Hematopoietic multipotent progenitor cell treated with erythropoietin and hydrocortisone succinate and interleukin-3 and kit ligand, for 6 days (in vitro differentiated cells): Measurements from ENCODE around the gene NT5M.

Experiments used
- DNase-seq: peaks from one replicate; pipeline ENCODE4 v3.0.0-alpha.2; 2015

The NT5M gene

DNA sequence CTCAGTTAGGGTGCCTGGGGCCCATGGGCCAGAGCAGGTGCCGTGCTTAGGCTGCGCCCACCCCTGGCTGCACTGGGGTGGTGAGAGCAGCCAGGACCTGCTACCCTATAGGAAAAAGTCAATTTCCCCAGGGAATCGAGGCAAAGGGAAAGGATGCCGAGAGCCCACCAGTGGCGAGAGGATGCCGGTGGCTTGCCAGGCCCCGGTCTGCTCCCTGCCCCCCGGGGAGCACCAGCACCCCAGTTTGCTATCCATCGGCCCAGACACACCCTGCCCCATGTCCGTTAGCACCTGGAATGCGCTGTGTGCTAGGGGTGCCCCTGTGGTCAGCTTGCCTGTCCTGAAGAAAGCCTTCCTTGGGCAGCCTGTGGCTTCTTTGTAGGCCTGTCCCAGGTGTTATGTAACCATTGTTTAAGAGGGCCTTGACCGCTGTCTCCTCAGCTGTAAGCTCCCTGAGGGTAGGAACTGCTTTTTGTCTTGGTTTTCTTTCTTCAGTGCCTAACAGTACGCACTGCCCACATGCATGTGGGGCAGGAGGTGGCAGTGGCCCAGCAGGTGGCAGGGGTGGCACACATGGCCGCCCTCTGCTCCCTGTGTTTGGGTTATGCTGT lies 40.8 kb downstream of the NT5M start:
- DNase-seq = no peak

DNA sequence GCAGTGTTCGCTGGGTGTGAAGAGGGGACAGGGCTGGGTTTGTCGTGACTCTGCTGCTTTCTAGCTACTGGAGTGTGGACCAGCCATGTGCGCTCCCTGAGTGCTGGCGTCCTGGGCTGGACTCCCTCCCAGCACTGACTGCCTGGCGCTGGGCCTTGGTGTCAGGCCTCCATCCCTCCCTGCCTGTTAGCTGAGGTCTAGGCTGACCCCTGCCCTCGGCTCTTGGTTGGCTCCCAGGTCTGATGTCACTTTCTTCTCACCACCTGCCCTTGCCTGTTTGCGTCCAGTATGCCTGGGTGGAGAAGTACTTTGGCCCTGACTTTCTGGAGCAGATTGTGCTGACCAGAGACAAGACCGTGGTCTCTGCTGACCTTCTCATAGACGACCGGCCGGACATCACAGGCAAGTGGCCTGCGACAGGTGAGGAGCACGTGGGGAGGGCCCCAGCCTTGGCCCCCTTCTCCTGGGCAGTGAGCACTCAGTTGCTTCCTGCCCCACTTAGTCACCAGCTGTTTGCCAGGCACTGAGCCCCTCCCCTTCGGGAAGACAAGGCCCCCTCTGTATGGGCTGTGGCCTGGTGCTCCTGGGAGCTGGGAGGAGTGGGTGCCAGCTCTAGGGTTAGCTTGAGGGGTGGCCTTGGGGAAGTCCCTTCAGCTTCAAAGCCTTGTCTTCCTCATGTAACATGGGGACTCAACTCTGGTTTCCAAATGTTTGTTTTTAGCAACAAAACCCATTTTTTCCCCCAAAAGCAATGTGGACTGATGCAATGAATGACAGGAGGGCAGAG lies 41.5 kb downstream of the NT5M start:
- DNase-seq = no peak

DNA sequence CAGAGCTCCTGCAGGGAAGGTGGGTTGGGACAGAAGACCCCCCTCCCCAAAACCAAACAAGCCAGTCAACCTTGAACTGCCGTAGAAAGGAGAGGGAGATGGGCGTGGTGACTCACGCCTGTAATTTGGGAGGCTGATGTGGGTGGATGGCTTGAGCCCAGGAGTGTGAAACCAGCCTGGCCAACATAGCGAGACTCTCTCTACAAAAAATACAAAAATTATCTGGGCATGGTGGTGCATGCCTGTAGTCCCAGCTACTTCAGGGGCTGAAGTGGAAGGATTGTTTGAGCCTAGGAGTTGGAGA lies 42.1 kb downstream of the NT5M start:
- DNase-seq = no peak

GRCh38 chr17:17345686-17346427 lies 42.7 kb downstream of the NT5M start:
- no peak for DNase-seq

DNA sequence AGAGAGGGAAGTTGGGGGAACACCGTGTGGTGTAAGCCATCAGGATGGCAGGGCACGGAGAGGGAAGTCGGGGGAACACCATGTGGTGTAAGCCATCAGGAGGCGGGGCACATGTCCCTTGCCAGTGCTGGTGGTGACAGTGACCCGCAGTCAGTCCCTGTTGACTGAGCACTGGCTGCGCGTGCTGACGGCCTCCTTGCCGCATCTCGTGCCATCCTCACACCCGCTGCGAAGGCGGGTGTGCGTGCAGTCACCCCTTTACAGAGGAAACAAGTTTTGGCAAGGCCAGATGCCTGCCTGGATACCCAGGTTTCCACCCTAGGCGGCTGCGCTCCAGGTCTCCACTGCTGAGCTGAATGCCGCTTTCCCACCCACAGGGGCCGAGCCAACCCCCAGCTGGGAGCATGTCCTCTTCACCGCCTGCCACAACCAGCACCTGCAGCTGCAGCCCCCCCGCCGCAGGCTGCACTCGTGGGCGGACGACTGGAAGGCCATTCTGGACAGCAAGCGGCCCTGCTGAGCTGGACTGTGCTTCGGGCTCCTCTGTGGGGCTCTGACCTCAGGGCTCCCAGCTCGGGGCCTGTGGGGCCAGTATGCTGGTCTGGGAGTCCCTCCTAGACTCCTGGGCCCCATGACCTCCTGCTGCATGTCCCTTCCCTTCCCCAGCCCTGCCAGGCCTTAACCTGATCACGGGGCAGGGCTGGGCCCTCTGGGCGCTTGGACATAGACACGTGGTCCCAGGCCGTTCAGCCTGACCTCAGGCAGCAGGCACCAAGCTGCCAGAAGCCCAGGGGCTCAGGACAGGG lies 43.5 kb downstream of the NT5M start:
- DNase-seq = no peak

- DNase-seq = no peak
These were observed 44.2 kb downstream of the NT5M start for GRCh38 chr17:17347234-17347955.

GRCh38 chr17:17347956-17348871 lies 45.0 kb downstream of the NT5M start:
- no peak for DNase-seq

GRCh38 chr17:17348872-17349723 lies 45.9 kb downstream of the NT5M start:
- no peak for DNase-seq

DNA sequence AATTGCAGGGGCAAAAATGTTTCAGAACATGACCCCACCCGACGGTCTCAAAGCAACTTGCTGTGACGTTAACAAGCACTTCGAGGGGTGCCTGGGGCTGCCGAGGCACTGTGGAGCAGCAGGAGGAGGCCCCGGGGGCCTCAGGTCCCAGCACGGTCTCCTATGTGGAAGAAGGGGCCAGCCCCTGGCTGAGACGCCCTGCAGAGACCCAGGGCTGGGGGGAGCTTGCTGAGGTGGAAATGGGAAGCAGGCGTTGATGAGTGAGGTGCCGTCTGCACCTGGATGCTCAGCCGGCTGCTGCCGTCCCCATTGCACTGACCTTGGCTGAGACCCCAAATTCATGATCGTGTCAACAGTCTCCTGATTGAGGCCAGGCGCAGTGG lies 46.5 kb downstream of the NT5M start:
- DNase-seq = no peak

- no peak for DNase-seq
These were observed 47.5 kb downstream of the NT5M start for GRCh38 chr17:17350491-17351355.

GRCh38 chr17:17351356-17351891 lies 48.3 kb downstream of the NT5M start:
- DNase-seq = no peak

DNA sequence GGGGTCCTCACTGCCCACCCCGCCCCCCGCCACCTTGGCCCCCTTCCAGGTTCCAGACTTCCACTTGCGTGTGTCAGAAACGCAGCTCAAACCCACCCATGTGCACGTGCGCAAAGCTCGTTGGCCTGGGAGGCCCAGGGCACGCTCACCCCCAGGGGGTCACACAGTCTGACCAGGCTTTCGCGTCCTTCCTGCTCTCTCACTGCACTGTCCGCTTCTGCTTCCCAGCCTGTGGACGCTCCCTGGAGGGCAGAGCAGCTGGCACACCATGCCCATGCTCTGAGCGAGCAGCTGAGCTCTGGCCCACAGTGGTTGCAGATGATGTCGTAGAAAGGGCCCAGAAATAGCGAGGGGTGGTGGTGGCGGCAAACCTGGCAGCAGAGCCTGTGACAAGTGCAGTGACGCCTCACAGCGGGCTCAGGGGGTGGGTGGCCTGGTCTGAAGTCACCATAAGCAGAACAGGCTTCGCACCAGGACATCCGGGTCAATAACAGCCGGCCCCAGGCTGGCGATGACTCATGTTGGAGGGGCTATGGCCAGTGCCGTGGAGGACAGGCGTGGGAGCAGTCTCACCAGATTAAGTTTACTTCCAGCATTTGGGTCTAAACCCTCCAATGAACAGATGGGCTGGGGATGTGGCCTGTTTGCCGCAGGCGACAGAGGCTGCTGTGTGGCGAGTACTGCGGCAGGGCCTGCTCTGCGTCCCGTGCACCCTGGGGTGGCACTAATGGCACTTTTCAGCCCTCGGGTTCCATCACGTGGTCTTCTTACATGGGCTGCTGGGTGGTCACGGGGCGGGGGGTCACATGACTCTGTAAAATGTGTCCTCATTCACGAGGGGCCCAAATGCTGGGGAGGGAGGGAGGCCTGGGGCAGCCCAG lies 49.0 kb downstream of the NT5M start:
- no peak for DNase-seq

DNA sequence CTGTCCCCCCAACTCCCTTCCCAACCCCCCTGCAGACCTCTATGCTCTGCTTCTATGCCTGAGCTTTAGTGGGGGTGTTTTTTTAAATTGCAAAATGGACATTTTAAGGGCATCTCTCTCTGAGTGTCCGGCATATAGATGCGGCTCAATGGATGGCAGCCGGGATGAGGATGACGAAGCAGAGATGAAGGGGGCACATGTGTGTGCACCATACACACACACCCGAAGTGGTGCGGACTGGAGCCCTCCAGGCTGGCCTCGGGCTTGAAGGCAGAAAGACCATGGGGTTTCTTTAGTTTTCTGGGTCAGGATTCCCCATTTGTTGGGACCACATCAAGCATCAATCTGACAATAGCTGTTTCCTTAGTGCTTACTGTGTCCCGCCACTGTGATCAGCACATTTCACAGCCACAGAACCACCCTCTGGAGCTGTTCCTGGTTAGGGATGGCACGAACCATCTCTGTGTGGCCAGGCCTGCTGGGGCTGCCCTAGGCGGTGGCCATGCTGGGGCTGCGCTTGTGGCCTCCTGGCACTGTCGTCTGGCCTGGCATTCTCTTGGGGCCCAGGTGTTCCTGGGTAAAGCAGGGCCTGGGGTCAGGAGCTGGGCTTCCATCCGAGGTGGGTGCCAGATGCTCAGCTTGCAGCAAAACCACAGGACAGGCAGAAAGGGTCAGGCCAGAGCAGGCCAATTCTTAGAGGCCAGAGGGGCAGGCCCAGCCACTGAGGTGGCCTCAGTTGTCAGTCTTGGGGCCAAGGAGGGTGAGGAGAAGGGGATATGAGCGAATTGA lies 49.9 kb downstream of the NT5M start:
- DNase-seq = no peak

GRCh38 chr17:17353625-17354484 lies 50.7 kb downstream of the NT5M start:
- no peak for DNase-seq

DNA sequence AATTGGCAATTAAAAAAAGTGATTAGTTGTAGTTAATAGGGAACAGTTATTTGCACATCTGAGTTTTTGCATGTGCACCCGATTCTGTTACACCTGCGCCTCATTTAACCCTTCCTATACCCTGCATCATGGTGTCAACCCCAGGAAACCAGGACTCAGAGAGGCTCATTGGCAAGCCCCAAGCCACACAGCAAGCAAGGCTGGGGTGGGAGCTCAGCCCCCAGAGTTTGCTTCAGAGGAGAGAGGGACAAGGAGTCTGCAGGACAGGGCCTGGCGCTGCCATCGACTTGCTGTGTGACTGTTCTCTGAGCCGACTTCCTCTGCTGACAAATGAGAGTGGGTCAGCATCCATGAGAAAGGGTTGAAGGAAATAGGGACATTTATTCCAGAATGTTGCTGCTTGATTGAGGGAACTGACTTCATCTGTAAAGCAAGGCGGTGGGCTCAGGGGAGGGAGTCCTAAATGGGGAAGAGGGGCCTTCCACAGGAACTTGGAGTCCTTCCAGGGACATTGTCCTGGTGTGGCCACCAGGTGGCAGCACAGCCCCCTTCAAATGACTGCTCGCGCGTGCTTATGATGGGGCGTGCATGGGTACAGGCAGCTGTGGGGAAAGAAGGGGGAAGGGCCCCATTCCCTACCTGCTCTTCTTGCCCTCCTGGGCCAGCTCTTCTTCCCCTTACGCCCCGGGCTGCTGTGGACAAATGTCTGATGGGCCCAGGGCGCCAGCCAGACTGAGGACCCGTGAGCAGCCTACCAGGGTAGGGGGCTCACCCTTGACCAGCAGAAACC lies 51.6 kb downstream of the NT5M start:
- DNase-seq = peak; percentile 88
